H9 (cell line): ENCODE results near the gene C19orf53. TPM values are rescaled to one million over a fixed set of nuclear protein-coding genes. Genes with fewer than 3 reads are reported as not detected.

Experiments used
- DNase-seq: peaks from one replicate; pipeline ENCODE4 v3.0.0-alpha.2; 2017
- H2AFZ ChIP-seq: one replicate; pipeline ENCODE4 v1.6.1; 2013; ENCODE audit warnings: mild to moderate bottlenecking, low read length, control low read depth, moderate library complexity
- H2AK5ac ChIP-seq: 2 replicates; pipeline ENCODE4 v1.6.1; 2013; ENCODE audit warnings: low read length, control low read depth, mixed read lengths; ENCODE audit not compliant: insufficient read length
- H2BK120ac ChIP-seq: one replicate; pipeline ENCODE4 v1.6.1; 2013; ENCODE audit warnings: low read depth, mild to moderate bottlenecking, low read length, control low read depth, inconsistent platforms; ENCODE audit not compliant: poor library complexity, severe bottlenecking
- H2BK12ac ChIP-seq: 2 replicates; pipeline ENCODE4 v1.6.1; 2013; ENCODE audit warnings: low read length, control low read depth, mixed read lengths, low read depth; ENCODE audit not compliant: insufficient read length
- H2BK15ac ChIP-seq: 2 replicates; pipeline ENCODE4 v1.6.1; 2013; ENCODE audit warnings: low read depth, low read length, control low read depth
- H2BK20ac ChIP-seq: one replicate; pipeline ENCODE4 v1.6.1; 2013; ENCODE audit warnings: low read depth, mild to moderate bottlenecking, low read length, control low read depth, inconsistent platforms; ENCODE audit not compliant: poor library complexity, severe bottlenecking
- H2BK5ac ChIP-seq: 2 replicates; pipeline ENCODE4 v1.6.1; 2013; ENCODE audit warnings: low read length, control low read depth, mixed read lengths; ENCODE audit not compliant: insufficient read length
- H3K14ac ChIP-seq: 2 replicates; pipeline ENCODE4 v1.6.1; 2013; ENCODE audit warnings: low read length, control low read depth; ENCODE audit not compliant: insufficient read depth
- H3K18ac ChIP-seq: 2 replicates; pipeline ENCODE4 v1.6.1; 2013; ENCODE audit warnings: low read depth, mild to moderate bottlenecking, mixed read lengths, low read length, control low read depth; ENCODE audit not compliant: insufficient read length
- H3K23ac ChIP-seq: 2 replicates; pipeline ENCODE4 v1.6.1; 2013; ENCODE audit warnings: low read length, control low read depth, mixed read lengths, low read depth; ENCODE audit not compliant: insufficient read length
- H3K23me2 ChIP-seq: 2 replicates; pipeline ENCODE4 v1.6.1; 2013; ENCODE audit warnings: low read depth, mild to moderate bottlenecking, mixed read lengths, low read length, control low read depth; ENCODE audit not compliant: insufficient read length, poor library complexity, severe bottlenecking
- H3K27ac ChIP-seq: 2 replicates; pipeline ENCODE4 v1.5.1; 2013; ENCODE audit warnings: low read length, control low read depth, mixed read lengths, low read depth; ENCODE audit not compliant: insufficient read length
- H3K27me3 ChIP-seq: 2 replicates; pipeline ENCODE4 v1.6.1; 2013; ENCODE audit warnings: low read length, control low read depth, inconsistent platforms; ENCODE audit not compliant: insufficient read depth
- H3K4ac ChIP-seq: 2 replicates; pipeline ENCODE4 v1.6.1; 2013; ENCODE audit warnings: low read depth, mild to moderate bottlenecking, control low read depth, inconsistent platforms, low read length, moderate library complexity
- H3K4me1 ChIP-seq: 2 replicates; pipeline ENCODE4 v1.6.1; 2013; ENCODE audit warnings: low read length, control low read depth, inconsistent platforms; ENCODE audit not compliant: insufficient read depth
- H3K4me2 ChIP-seq: 2 replicates; pipeline ENCODE4 v1.6.1; 2013; ENCODE audit warnings: low read length, control low read depth, mixed read lengths; ENCODE audit not compliant: insufficient read length, insufficient read depth
- H3K56ac ChIP-seq: 2 replicates; pipeline ENCODE4 v1.6.1; 2013; ENCODE audit warnings: low read depth, mild to moderate bottlenecking, mixed read lengths, low read length, control low read depth; ENCODE audit not compliant: insufficient read length
- H3K79me1 ChIP-seq: 2 replicates; pipeline ENCODE4 v1.6.1; 2013; ENCODE audit warnings: low read depth, mild to moderate bottlenecking, moderate library complexity, low read length, control low read depth, inconsistent platforms; ENCODE audit not compliant: insufficient read depth, poor library complexity, severe bottlenecking
- H3K79me2 ChIP-seq: 2 replicates; pipeline ENCODE4 v1.6.1; 2013; ENCODE audit warnings: low read length, control low read depth, inconsistent platforms; ENCODE audit not compliant: insufficient read depth
- H3K9ac ChIP-seq: 2 replicates; pipeline ENCODE4 v1.6.1; 2013; ENCODE audit warnings: low read length, control low read depth, mixed read lengths; ENCODE audit not compliant: insufficient read length; ENCODE audit errors: extremely low read depth
- H3K9me3 ChIP-seq: one replicate; pipeline ENCODE4 v1.6.1; 2013; ENCODE audit warnings: low read depth, low read length, inconsistent platforms; ENCODE audit not compliant: control insufficient read depth
- H3T11ph ChIP-seq: one replicate; pipeline ENCODE4 v1.6.1; 2013; ENCODE audit warnings: mild to moderate bottlenecking, low read length, control low read depth, inconsistent platforms
- H4K20me1 ChIP-seq: one replicate; pipeline ENCODE4 v1.6.1; 2013; ENCODE audit not compliant: control insufficient read depth, insufficient read length, insufficient read depth
- H4K5ac ChIP-seq: 2 replicates; pipeline ENCODE4 v1.6.1; 2013; ENCODE audit warnings: low read depth, mild to moderate bottlenecking, mixed read lengths, low read length, control low read depth; ENCODE audit not compliant: insufficient read length
- H4K8ac ChIP-seq: replicated peaks from 2 replicates; pipeline ENCODE4 v1.6.1; 2013; ENCODE audit warnings: low read length, control low read depth, mixed read lengths, low read depth; ENCODE audit not compliant: insufficient read length
- H4K91ac ChIP-seq: 2 replicates; pipeline ENCODE4 v1.6.1; 2013; ENCODE audit warnings: low read depth, mild to moderate bottlenecking, moderate library complexity, mixed read lengths, low read length, control low read depth; ENCODE audit not compliant: insufficient read length
- H3K27ac Mint-ChIP-seq, 3 experiments: 2 replicates in 2 of 3; 3 replicates in 1 of 3; pipeline ENCODE4 v1.8.0; 2020 to 2021; ENCODE audit warnings: mixed read lengths in 3 of 3, mild to moderate bottlenecking in 1 of 3, moderate library complexity in 1 of 3
- H3K27me3 Mint-ChIP-seq: 2 replicates; pipeline ENCODE4 v1.8.0; 2021; ENCODE audit warnings: low read depth, mild to moderate bottlenecking, moderate library complexity, mixed read lengths
- H3K36me3 Mint-ChIP-seq, 3 experiments: 2 replicates in 2 of 3; 3 replicates in 1 of 3; pipeline ENCODE4 v1.8.0; 2020 to 2021; ENCODE audit warnings: low read depth in 3 of 3, mixed read lengths in 3 of 3; ENCODE audit not compliant: insufficient read depth in 1 of 3
- H3K4me1 Mint-ChIP-seq, 2 experiments: 2 replicates each; pipeline ENCODE4 v1.8.0; 2020; ENCODE audit warnings: mixed read lengths in 2 of 2
- H3K4me3 Mint-ChIP-seq, 2 experiments: 2 replicates in 1 of 2; 3 replicates in 1 of 2; pipeline ENCODE4 v1.8.0; 2020 to 2021; ENCODE audit warnings: mild to moderate bottlenecking in 2 of 2, mixed read lengths in 2 of 2, moderate library complexity in 1 of 2
- H3K9me3 Mint-ChIP-seq, 2 experiments: 2 replicates in 1 of 2; 3 replicates in 1 of 2; pipeline ENCODE4 v1.8.0; 2020; ENCODE audit warnings: mild to moderate bottlenecking in 2 of 2, mixed read lengths in 2 of 2, moderate library complexity in 1 of 2
- WGBS: extraction: QIAGEN DNeasy Blood & Tissue Kit; methylation state at CpG from one replicate; pipeline ENCODE4 v1.1.7; 2013; ENCODE audit warnings: missing lambda C conversion rate, low lambda C conversion rate, mixed read lengths; ENCODE audit not compliant: insufficient read length; ENCODE audit errors: extremely low coverage; 5-methylcytosine and 5-hydroxymethylcytosine counted together
- total RNA-seq: library from RNA; stranded (reverse); gene quantifications from 2 replicates; pipeline ENCODE4 v1.2.1, GENCODE V29; 2021
- TF ChIP-seq, protein P1 (sequence below): fragments of 200-600 bp; sonication (generic); conservative IDR thresholded peaks from 3 replicates; pipeline ENCODE4 v1.8.0; 2021; ENCODE audit warnings: antibody characterized with exemption, mild to moderate bottlenecking

Gene C19orf53
- total RNA-seq, 1 experiment from 2014 or later: 129 TPM

DNA sequence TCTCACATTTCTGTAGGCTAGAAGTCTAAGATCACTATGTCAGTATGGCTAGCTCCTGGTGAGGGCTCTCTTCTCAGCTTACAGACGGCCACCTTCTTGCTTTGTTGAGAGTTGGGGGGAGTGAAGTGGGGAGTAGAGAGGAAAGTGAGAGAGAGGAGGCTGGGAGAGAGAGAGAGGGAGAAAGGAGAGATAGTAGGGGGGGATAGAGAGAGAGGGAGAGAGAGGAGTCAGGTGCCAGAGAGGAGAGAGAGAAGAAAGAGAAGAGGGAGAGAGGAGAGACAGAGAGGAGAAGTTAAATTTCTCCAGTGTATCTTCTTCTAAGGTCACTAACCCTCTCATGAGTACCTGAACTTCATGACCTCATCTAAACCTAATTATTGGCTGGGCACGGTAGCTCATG, 49.6 kb downstream of the C19orf53 start:
- Mint-ChIP-seq H3K36me3 (peaks cover 33 to 76% (median 61%) of the 10 kb centered on the region in 3 experiments), H3K9me3 (no peaks in the 10 kb centered on the region), H3K4me3 (no peak overlapping the region), H3K4me1 (peaks cover 10 to 25% of the 10 kb centered on the region in 2 experiments), H3K27ac (peak overlapping the region in 1 of 3 experiments; percentile 30; a peak in 1 of 7 replicates), H3K27me3 (no peaks in the 10 kb centered on the region)
- Histone ChIP-seq H3K9me3 (no peaks in the 10 kb centered on the region), H3K4ac (no peak overlapping the region), H3K79me2 (no peaks in the 10 kb centered on the region), H3K4me2 (no peak overlapping the region), H2BK5ac (no peak overlapping the region), H3K79me1 (no peaks in the 10 kb centered on the region), H2BK12ac (no peak overlapping the region), H3K4me1 (no peaks in the 10 kb centered on the region), H4K20me1 (no peaks in the 10 kb centered on the region), H4K91ac (no peak overlapping the region), H4K8ac (no peak overlapping the region), H3K27ac (no peak overlapping the region), H3K56ac (no peak overlapping the region), H3K14ac (no peak overlapping the region), H2BK15ac (no peak overlapping the region), H2BK120ac (no peak overlapping the region), H3K23ac (no peak overlapping the region), H4K5ac (no peak overlapping the region), H2BK20ac (no peak overlapping the region), H3K18ac (no peak overlapping the region), H3T11ph (no peak overlapping the region), H3K27me3 (no peaks in the 10 kb centered on the region), H3K23me2 (no peaks in the 10 kb centered on the region), H3K9ac (no peak overlapping the region), H2AK5ac (no peak overlapping the region), H2AFZ (no peak overlapping the region)
- no CpG with 5 or more reads among the region's 2 CpGs for whole genome bisulfite sequencing
- no peak for DNase-seq
- TF ChIP-seq, protein P1, sequence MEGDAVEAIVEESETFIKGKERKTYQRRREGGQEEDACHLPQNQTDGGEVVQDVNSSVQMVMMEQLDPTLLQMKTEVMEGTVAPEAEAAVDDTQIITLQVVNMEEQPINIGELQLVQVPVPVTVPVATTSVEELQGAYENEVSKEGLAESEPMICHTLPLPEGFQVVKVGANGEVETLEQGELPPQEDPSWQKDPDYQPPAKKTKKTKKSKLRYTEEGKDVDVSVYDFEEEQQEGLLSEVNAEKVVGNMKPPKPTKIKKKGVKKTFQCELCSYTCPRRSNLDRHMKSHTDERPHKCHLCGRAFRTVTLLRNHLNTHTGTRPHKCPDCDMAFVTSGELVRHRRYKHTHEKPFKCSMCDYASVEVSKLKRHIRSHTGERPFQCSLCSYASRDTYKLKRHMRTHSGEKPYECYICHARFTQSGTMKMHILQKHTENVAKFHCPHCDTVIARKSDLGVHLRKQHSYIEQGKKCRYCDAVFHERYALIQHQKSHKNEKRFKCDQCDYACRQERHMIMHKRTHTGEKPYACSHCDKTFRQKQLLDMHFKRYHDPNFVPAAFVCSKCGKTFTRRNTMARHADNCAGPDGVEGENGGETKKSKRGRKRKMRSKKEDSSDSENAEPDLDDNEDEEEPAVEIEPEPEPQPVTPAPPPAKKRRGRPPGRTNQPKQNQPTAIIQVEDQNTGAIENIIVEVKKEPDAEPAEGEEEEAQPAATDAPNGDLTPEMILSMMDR: no peak
